GM19035 (cell line): ENCODE measurements around the gene IL12RB2.

ENCODE experiments used
- ATAC-seq: cut with Tn5 transposase; IDR thresholded peaks from one replicate; pipeline ENCODE4 v1.9.1; 2021; ENCODE audit not compliant: unreplicated experiment

Gene IL12RB2

GRCh38 chr1:67346982-67347381 is 39.3 kb downstream of the IL12RB2 start:
- no peak for ATAC-seq

GRCh38 chr1:67347688-67348472 is 40.2 kb downstream of the IL12RB2 start:
- no peak for ATAC-seq

- ATAC-seq = no peak
Observed at GRCh38 chr1:67348586-67349252, 41.0 kb downstream of the IL12RB2 start.

GRCh38 chr1:67350783-67351182 is 43.1 kb downstream of the IL12RB2 start:
- ATAC-seq = peak; percentile 64

GRCh38 chr1:67352211-67352610 is 44.5 kb downstream of the IL12RB2 start:
- no peak for ATAC-seq

GRCh38 chr1:67355745-67356424 is 48.2 kb downstream of the IL12RB2 start:
- ATAC-seq = no peak

GRCh38 chr1:67359592-67359991 is 51.9 kb downstream of the IL12RB2 start:
- no peak for ATAC-seq

GRCh38 chr1:67361641-67362040 is 54.0 kb downstream of the IL12RB2 start:
- no peak for ATAC-seq

- ATAC-seq = no peak
Observed at GRCh38 chr1:67367370-67368045, 59.8 kb downstream of the IL12RB2 start.

- ATAC-seq = no peak
Observed at GRCh38 chr1:67368046-67368514, 60.4 kb downstream of the IL12RB2 start.

GRCh38 chr1:67371043-67371442 is 63.4 kb downstream of the IL12RB2 start:
- ATAC-seq = no peak

- ATAC-seq = no peak
Observed at GRCh38 chr1:67371681-67372080, 64.0 kb downstream of the IL12RB2 start.

GRCh38 chr1:67372136-67372535 is 64.5 kb downstream of the IL12RB2 start:
- no peak for ATAC-seq

- ATAC-seq = no peak
Observed at GRCh38 chr1:67372898-67373297, 65.2 kb downstream of the IL12RB2 start.

GRCh38 chr1:67376381-67376780 is 68.7 kb downstream of the IL12RB2 start:
- ATAC-seq = no peak

GRCh38 chr1:67377253-67377652 is 69.6 kb downstream of the IL12RB2 start:
- no peak for ATAC-seq

- ATAC-seq = no peak
Observed at GRCh38 chr1:67381154-67381553, 73.5 kb downstream of the IL12RB2 start.

GRCh38 chr1:67382292-67382691 is 74.6 kb downstream of the IL12RB2 start:
- no peak for ATAC-seq

- no peak for ATAC-seq
Observed at GRCh38 chr1:67383999-67384638, 76.4 kb downstream of the IL12RB2 start.

- no peak for ATAC-seq
Observed at GRCh38 chr1:67390041-67390887, 82.6 kb downstream of the IL12RB2 start.
